GM12873 (cell line): ENCODE data around the gene TACR2.

Source experiments
- TF ChIP-seq, protein P1 (sequence below): IDR thresholded peaks from 2 replicates; pipeline ENCODE4 v1.5.1; 2012; ENCODE audit warnings: low read depth, mild to moderate bottlenecking, moderate library complexity, low read length, control low read depth; ENCODE audit not compliant: insufficient read depth; ENCODE audit errors: missing control alignments

Gene TACR2

GRCh38 chr10:69416695-69417094, at the start of gene TACR2:
TSS of gene TACR2 (minus strand) at chr10:69416918. CDS start at chr10:69416323, 595 bp downstream.
- TF ChIP-seq, protein P1, sequence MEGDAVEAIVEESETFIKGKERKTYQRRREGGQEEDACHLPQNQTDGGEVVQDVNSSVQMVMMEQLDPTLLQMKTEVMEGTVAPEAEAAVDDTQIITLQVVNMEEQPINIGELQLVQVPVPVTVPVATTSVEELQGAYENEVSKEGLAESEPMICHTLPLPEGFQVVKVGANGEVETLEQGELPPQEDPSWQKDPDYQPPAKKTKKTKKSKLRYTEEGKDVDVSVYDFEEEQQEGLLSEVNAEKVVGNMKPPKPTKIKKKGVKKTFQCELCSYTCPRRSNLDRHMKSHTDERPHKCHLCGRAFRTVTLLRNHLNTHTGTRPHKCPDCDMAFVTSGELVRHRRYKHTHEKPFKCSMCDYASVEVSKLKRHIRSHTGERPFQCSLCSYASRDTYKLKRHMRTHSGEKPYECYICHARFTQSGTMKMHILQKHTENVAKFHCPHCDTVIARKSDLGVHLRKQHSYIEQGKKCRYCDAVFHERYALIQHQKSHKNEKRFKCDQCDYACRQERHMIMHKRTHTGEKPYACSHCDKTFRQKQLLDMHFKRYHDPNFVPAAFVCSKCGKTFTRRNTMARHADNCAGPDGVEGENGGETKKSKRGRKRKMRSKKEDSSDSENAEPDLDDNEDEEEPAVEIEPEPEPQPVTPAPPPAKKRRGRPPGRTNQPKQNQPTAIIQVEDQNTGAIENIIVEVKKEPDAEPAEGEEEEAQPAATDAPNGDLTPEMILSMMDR = no peak

GRCh38 chr10:69466158-69466490, 49.4 kb upstream of the TACR2 start:
- TF ChIP-seq, protein P1 = no peak

DNA sequence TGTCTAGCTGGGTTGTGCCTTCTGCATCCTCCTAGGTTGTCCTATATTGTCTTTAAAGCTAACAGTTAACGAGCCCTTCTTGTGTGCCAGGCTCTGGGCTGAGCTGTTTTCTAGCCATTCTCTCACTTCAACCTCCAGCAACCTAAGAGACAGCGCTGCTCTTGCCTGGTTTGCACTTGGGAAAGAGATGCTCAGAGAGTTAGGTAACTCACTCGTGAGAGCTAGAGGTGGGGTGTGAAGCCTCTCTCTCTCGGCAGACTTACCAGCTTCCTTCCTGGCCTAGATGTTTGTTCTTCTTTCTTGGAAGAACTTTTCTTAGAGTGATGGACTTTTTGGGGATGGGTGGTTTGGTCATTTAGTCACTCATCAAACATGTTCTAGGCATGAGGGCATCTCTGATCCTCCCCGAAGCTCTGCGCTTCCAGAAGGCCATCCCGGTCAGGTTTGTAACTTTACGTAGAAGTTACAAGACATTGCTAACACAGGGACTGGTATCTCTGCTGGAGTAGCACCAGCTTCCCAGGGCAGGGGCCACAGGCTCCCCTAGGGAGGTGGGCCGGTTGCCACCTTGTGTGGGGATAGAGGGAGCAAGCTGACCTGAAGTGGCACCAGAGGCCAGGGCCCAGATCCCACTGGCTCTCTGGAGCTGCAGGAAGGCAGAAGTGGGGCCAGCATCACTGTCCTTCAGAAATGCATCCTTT, 48.9 kb upstream of the TACR2 start:
- TF ChIP-seq, protein P1 = no peak

- TF ChIP-seq, protein P1 = no peak
Measured at GRCh38 chr10:69464801-69465401, 48.2 kb upstream of the TACR2 start.

DNA sequence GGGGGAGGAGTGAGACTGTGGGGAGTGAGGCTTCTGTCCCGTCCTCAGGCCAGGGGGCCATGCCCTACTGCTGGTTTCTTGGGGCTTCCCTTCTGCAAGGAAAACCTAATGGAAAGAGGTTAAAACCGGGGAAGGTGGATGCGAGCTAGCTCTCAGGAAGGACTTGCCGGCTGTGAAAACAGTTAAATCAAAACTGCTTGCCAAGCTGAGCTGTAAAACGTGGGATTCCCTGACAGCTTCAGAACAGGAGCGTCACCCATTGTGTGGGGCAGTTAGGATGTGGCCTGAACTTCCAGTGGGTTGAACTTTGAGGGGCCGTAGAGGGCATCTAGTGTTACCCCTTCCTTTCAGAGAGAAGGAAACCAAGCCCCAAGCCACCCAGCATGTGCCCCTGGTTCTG, 47.7 kb upstream of the TACR2 start:
- TF ChIP-seq, protein P1 = no peak

- TF ChIP-seq, protein P1 = no peak
Measured at GRCh38 chr10:69463886-69464285, 47.2 kb upstream of the TACR2 start.

- TF ChIP-seq, protein P1 = no peak
Measured at GRCh38 chr10:69461243-69462025, 44.7 kb upstream of the TACR2 start.
